ENCODE measurements around the gene GMPS. TPM values are rescaled to one million over a fixed set of nuclear protein-coding genes. Genes with fewer than 3 reads are reported as not detected.
A peak's percentile ranks its signal among the peaks of the same experiment; 100 is the strongest.
"Not testable (repeated sequence)": the region's sequence is repeated elsewhere in the genome, so short reads cannot be mapped to it uniquely, and the experiment has no call there.

GMPS gene
- total RNA-seq, 1 donor from 2014 or later, result 69.3 TPM

- Mint-ChIP-seq H3K36me3 (peaks cover 5% of the 10 kb centered on the region), H3K4me1 (peaks cover 39% of the 10 kb centered on the region), H3K4me3 (peak overlapping the region; percentile 98), H3K27me3 (ENCODE audit: low read depth) (peaks cover 3% of the 10 kb centered on the region), H3K27ac (peak overlapping the region; percentile 97), H3K9me3 (peaks cover 4% of the 10 kb centered on the region)
- no peak for DNase-seq (ENCODE audit: low spot score in 2 of 2, unreplicated experiment in 2 of 2)
- TF ChIP-seq CTCF (IDR thresholded peaks at IDR 0.05; ENCODE audit: unreplicated experiment), result no peak
Measured at GRCh38 chr3:155852341-155852740, 18.1 kb upstream of the GMPS start.

- H3K27ac Mint-ChIP-seq, result peak overlapping the region; percentile 97
- peak overlapping the region; percentile 98 for H3K4me3 Mint-ChIP-seq
- TF ChIP-seq CTCF (IDR thresholded peaks at IDR 0.05; ENCODE audit: unreplicated experiment), result no peak
- peak in 1 of 2 experiments; percentile 51 for DNase-seq (ENCODE audit: low spot score in 2 of 2, unreplicated experiment in 2 of 2)
- peaks cover 9% of the 10 kb centered on the region for H3K27me3 Mint-ChIP-seq (ENCODE audit: low read depth)
- peaks cover 34% of the 10 kb centered on the region for H3K4me1 Mint-ChIP-seq
- H3K36me3 Mint-ChIP-seq, result no peaks in the 10 kb centered on the region
- H3K9me3 Mint-ChIP-seq, result peaks cover 4% of the 10 kb centered on the region
Measured at GRCh38 chr3:155853214-155854140, 17.0 kb upstream of the GMPS start.

- peaks cover 33% of the 10 kb centered on the region for H3K4me1 Mint-ChIP-seq
- peaks cover 4% of the 10 kb centered on the region for H3K9me3 Mint-ChIP-seq
- H3K4me3 Mint-ChIP-seq, result peak within 1 kb of the TSS; percentile 98
- peak; percentile 93 to 96 for DNase-seq (ENCODE audit: low spot score in 2 of 2, unreplicated experiment in 2 of 2)
- H3K36me3 Mint-ChIP-seq, result no peaks in the 10 kb centered on the region
- H3K27ac Mint-ChIP-seq, result peak within 1 kb of the TSS; percentile 97
- peaks cover 9% of the 10 kb centered on the region for H3K27me3 Mint-ChIP-seq (ENCODE audit: low read depth)
- no peak for TF ChIP-seq CTCF (IDR thresholded peaks at IDR 0.05; ENCODE audit: unreplicated experiment)
Measured at GRCh38 chr3:155854141-155854940, 16.1 kb upstream of the GMPS start, which contains the start of gene SLC33A1. TSS of gene SLC33A1 (minus strand) at chr3:155854427. CDS start at chr3:155853997, 430 bp downstream.

GRCh38 chr3:155859859-155860258 lies 10.6 kb upstream of the GMPS start:
- Mint-ChIP-seq H3K27ac (no peak overlapping the region), H3K27me3 (ENCODE audit: low read depth) (peaks cover 9% of the 10 kb centered on the region), H3K4me3 (no peak overlapping the region), H3K4me1 (peaks cover 2% of the 10 kb centered on the region), H3K9me3 (peaks cover 7% of the 10 kb centered on the region), H3K36me3 (no peaks in the 10 kb centered on the region)
- no peak for DNase-seq (ENCODE audit: low spot score in 2 of 2, unreplicated experiment in 2 of 2)
- no peak for TF ChIP-seq CTCF (IDR thresholded peaks at IDR 0.05; ENCODE audit: unreplicated experiment)

- not testable (repeated sequence) for H3K27ac Mint-ChIP-seq; H3K4me3 Mint-ChIP-seq; H3K9me3 Mint-ChIP-seq; DNase-seq (ENCODE audit: low spot score in 2 of 2, unreplicated experiment in 2 of 2); H3K36me3 Mint-ChIP-seq; H3K27me3 Mint-ChIP-seq (ENCODE audit: low read depth); H3K4me1 Mint-ChIP-seq
Measured at GRCh38 chr3:155860424-155860823, 10.0 kb upstream of the GMPS start.
